ENCODE data around the gene HTRA3. TPM values are rescaled to one million over a fixed set of nuclear protein-coding genes. Genes with fewer than 3 reads are reported as not detected.

Gene HTRA3
- total RNA-seq, 2 donors from 2014 or later, result 3.2 to 4.6 TPM

DNA sequence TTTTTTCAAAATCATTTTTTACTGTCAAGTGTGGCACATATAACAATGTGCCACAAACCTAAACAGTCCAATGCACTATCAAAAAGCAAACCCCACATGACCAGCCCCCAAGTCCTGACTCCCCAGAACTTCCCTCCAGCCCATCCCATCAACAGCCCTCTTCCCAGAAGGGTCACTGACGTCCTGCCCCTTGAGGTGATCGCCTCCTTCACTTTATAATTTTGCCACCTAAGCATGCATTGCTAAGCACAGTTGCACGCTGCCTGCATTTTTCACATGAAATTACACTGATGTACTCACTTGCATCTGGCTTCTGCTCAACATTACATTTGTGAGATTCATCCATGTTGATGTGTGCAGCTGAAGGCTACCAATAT is 42.5 kb downstream of the HTRA3 start:
- peaks cover 10% of the 10 kb centered on the region for H3K4me1 Mint-ChIP-seq
- no peak for DNase-seq
- no peak overlapping the region for H3K9ac ChIP-seq (ENCODE audit: extremely low read depth, low read length, poor library complexity, severe bottlenecking)
- peaks cover 6% of the 10 kb centered on the region for H3K27me3 Mint-ChIP-seq (ENCODE audit: insufficient read depth)
- no peaks in the 10 kb centered on the region for H3K36me3 ChIP-seq (ENCODE audit: control insufficient read depth, insufficient read depth, low read length)
- H3K9me3 ChIP-seq (ENCODE audit: control insufficient read depth, low read length), result no peaks in the 10 kb centered on the region
- TF ChIP-seq, protein P1, sequence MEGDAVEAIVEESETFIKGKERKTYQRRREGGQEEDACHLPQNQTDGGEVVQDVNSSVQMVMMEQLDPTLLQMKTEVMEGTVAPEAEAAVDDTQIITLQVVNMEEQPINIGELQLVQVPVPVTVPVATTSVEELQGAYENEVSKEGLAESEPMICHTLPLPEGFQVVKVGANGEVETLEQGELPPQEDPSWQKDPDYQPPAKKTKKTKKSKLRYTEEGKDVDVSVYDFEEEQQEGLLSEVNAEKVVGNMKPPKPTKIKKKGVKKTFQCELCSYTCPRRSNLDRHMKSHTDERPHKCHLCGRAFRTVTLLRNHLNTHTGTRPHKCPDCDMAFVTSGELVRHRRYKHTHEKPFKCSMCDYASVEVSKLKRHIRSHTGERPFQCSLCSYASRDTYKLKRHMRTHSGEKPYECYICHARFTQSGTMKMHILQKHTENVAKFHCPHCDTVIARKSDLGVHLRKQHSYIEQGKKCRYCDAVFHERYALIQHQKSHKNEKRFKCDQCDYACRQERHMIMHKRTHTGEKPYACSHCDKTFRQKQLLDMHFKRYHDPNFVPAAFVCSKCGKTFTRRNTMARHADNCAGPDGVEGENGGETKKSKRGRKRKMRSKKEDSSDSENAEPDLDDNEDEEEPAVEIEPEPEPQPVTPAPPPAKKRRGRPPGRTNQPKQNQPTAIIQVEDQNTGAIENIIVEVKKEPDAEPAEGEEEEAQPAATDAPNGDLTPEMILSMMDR (conservative IDR thresholded peaks at IDR 0.05), result no peak
- no peaks in the 10 kb centered on the region for H3K27me3 ChIP-seq (ENCODE audit: control insufficient read depth, insufficient read depth, low read length, poor library complexity, severe bottlenecking)
- H3K4me3 Mint-ChIP-seq, result no peak overlapping the region
- peaks cover 12% of the 10 kb centered on the region for H3K4me1 ChIP-seq (ENCODE audit: control insufficient read depth, insufficient read depth, low read length)
- no peak overlapping the region for H3K27ac ChIP-seq (ENCODE audit: low read depth, low read length)
- no peak overlapping the region for H3K4me3 ChIP-seq (ENCODE audit: low read length)
- H3K36me3 Mint-ChIP-seq (ENCODE audit: low read depth), result no peaks in the 10 kb centered on the region
- 85 to 97% methylated on average over 3 of the region's 3 CpGs for WGBS, 2 experiments (ENCODE audit: insufficient coverage in 1 of 2, insufficient read length in 1 of 2)
- H3K27ac Mint-ChIP-seq, result no peak overlapping the region
- H3K9me3 Mint-ChIP-seq, result peaks cover 13% of the 10 kb centered on the region

DNA sequence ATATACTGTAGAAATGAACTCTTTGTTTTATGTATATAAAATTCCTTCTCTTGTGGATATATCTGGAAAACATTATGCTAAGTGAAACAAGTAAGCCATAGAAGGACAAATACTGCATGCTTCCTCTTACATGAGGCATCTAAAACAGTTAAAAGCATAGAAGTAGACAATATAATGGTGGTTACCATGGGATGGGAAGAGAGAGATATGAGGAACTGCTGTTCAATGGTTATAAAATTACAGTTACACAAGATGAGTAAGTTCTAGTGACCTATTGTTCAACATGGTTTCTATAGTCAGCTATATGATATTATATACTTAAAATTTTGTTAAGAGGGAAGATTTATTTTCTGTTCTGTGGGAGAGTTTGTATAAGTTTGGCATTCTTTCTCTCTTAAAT is 43.4 kb downstream of the HTRA3 start:
- Histone ChIP-seq H3K27ac (ENCODE audit: low read depth, low read length) (no peak overlapping the region), H3K36me3 (ENCODE audit: control insufficient read depth, insufficient read depth, low read length) (no peaks in the 10 kb centered on the region), H3K9me3 (ENCODE audit: control insufficient read depth, low read length) (no peaks in the 10 kb centered on the region), H3K4me1 (ENCODE audit: control insufficient read depth, insufficient read depth, low read length) (peaks cover 12% of the 10 kb centered on the region), H3K27me3 (ENCODE audit: control insufficient read depth, insufficient read depth, low read length, poor library complexity, severe bottlenecking) (no peaks in the 10 kb centered on the region), H3K9ac (ENCODE audit: extremely low read depth, low read length, poor library complexity, severe bottlenecking) (no peak overlapping the region), H3K4me3 (ENCODE audit: low read length) (no peak overlapping the region)
- Mint-ChIP-seq H3K36me3 (ENCODE audit: low read depth) (no peaks in the 10 kb centered on the region), H3K4me3 (no peak overlapping the region), H3K9me3 (peaks cover 13% of the 10 kb centered on the region), H3K4me1 (peaks cover 10% of the 10 kb centered on the region), H3K27me3 (ENCODE audit: insufficient read depth) (peaks cover 6% of the 10 kb centered on the region), H3K27ac (no peak overlapping the region)
- no peak for DNase-seq
- TF ChIP-seq, protein P1 (conservative IDR thresholded peaks at IDR 0.05), result no peak

DNA sequence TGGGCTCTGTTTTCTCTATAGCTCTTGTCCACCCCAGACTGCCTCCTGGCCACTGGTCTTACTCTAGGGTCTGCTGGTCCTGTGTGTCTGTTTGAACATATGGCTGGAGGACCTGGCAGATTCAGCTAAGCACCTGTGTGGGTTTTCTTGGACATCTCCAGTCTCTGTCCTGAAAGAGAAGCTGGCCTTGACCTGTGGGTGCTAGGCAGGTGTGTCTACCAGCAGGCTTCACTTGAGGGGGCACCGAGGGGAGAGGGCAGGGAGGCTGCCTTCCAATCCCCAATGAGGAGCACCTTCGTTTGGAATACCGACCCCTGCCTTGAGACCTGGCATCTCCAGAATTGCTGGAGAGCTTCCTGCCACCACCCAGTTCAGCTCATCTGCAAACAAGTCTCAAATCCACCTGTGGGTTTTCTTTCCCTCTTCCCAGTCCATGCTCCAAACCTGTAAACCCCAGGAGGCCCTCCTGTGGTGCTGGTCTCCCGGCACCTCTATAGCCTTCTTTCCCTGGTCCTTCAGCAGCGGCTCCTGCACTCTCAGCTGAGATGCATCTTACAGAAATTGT is 45.2 kb downstream of the HTRA3 start:
- Histone ChIP-seq H3K4me3 (ENCODE audit: low read length) (no peak overlapping the region), H3K9ac (ENCODE audit: extremely low read depth, low read length, poor library complexity, severe bottlenecking) (no peak overlapping the region), H3K9me3 (ENCODE audit: control insufficient read depth, low read length) (no peaks in the 10 kb centered on the region), H3K36me3 (ENCODE audit: control insufficient read depth, insufficient read depth, low read length) (no peaks in the 10 kb centered on the region), H3K27ac (ENCODE audit: low read depth, low read length) (no peak overlapping the region), H3K27me3 (ENCODE audit: control insufficient read depth, insufficient read depth, low read length, poor library complexity, severe bottlenecking) (no peaks in the 10 kb centered on the region), H3K4me1 (ENCODE audit: control insufficient read depth, insufficient read depth, low read length) (peaks cover 12% of the 10 kb centered on the region)
- DNase-seq, result peak; percentile 39
- TF ChIP-seq, protein P1 (conservative IDR thresholded peaks at IDR 0.05), result no peak
- Mint-ChIP-seq H3K27ac (no peak overlapping the region), H3K27me3 (ENCODE audit: insufficient read depth) (peaks cover 6% of the 10 kb centered on the region), H3K4me1 (peaks cover 10% of the 10 kb centered on the region), H3K9me3 (peaks cover 13% of the 10 kb centered on the region), H3K4me3 (no peak overlapping the region), H3K36me3 (ENCODE audit: low read depth) (no peaks in the 10 kb centered on the region)
- 86 to 88% methylated on average over 4 to 5 of the region's 5 CpGs for whole genome bisulfite sequencing, 2 experiments (ENCODE audit: insufficient coverage in 1 of 2, insufficient read length in 1 of 2)
